GM12878 (cell line): Measurements from ENCODE around the gene TCP11. TPM values are rescaled to one million over a fixed set of nuclear protein-coding genes. Genes with fewer than 3 reads are reported as not detected.

Experiments
- ATAC-seq: fragments of 200-7000 bp; cut with Tn5 transposase; 3 replicates; pipeline ENCODE4 v1.9.1; 2020; ENCODE audit warnings: mild to moderate bottlenecking, moderate library complexity
- BruUV-seq: library from RNA; stranded (reverse); fragments of 400-500 nt; replicated peaks from 2 replicates; lab custom pipeline; 2021; lab: Mats Ljungman, UMichigan
- CTCF ChIA-PET: fragments of 300-600 bp; sonication (Branson Sonifier 250); formaldehyde crosslinking; extraction: SDS; loops from one replicate; lab custom pipeline; 2021; ENCODE audit warnings: inconsistent platforms; lab: Yijun Ruan, JAX
- POLR2A ChIA-PET: fragments of 350-600 bp; formaldehyde crosslinking; extraction: SDS; loops from one replicate; lab custom pipeline; 2021; ENCODE audit warnings: inconsistent platforms; lab: Charles Lee
- RAD21 ChIA-PET: fragments of 300-600 bp; sonication (Branson Sonifier 250); formaldehyde crosslinking; loops from one replicate; lab custom pipeline; 2023; ENCODE audit warnings: antibody characterized with exemption; ENCODE audit not compliant: unreplicated experiment; lab: Charles Lee
- SMC1A ChIA-PET: fragments of 300-600 bp; sonication (Branson Sonifier 250); formaldehyde crosslinking; loops from one replicate; lab custom pipeline; 2023; ENCODE audit not compliant: unreplicated experiment, uncharacterized antibody; lab: Charles Lee
- DNase-seq: peaks from one replicate; pipeline ENCODE4 v3.0.0-alpha.2; 2011; ENCODE audit warnings: low read depth, low spot score
- FAIRE-seq: peaks from 3 replicates; lab custom pipeline; 2011; peaks lifted over from hg19 to GRCh38; lab: Jason Lieb, UNC
- H2AFZ ChIP-seq: 2 replicates; pipeline ENCODE4 v1.6.0; 2011; ENCODE audit warnings: low read depth, low read length, control low read depth; ENCODE audit not compliant: control insufficient read depth
- H3K27ac ChIP-seq: 2 replicates; pipeline ENCODE4 v1.5.1; 2011; ENCODE audit warnings: control low read depth; ENCODE audit not compliant: control insufficient read depth, insufficient read depth
- H3K27me3 ChIP-seq, 2 experiments: replicated peaks in 1 of 2; 2 replicates each; pipeline versions ENCODE4 v1.6.0 to v1.6.1; 2011; ENCODE audit warnings: low read length in 1 of 2; ENCODE audit not compliant: control insufficient read depth in 2 of 2, insufficient read depth in 2 of 2
- H3K36me3 ChIP-seq, 2 experiments: 2 replicates each; pipeline ENCODE4 v1.5.1; 2011; ENCODE audit warnings: low read length in 1 of 2; ENCODE audit not compliant: control insufficient read depth in 2 of 2, insufficient read depth in 2 of 2
- H3K4me1 ChIP-seq: 2 replicates; pipeline ENCODE4 v1.6.1; 2011; ENCODE audit warnings: mild to moderate bottlenecking, low read length, moderate library complexity, mixed read lengths; ENCODE audit not compliant: control insufficient read depth, insufficient read depth
- H3K4me2 ChIP-seq: 2 replicates; pipeline ENCODE4 v1.6.0; 2011; ENCODE audit warnings: control low read depth; ENCODE audit not compliant: control insufficient read depth, insufficient read depth
- H3K4me3 ChIP-seq: fragments of 200-600 bp; sonication (generic); 2 replicates; pipeline ENCODE4 v1.5.1; 2016
- H3K79me2 ChIP-seq: 2 replicates; pipeline ENCODE4 v1.6.0; 2011; ENCODE audit warnings: low read length; ENCODE audit not compliant: control insufficient read depth, insufficient read depth
- H3K9ac ChIP-seq: 2 replicates; pipeline ENCODE4 v1.8.0; 2011; ENCODE audit warnings: low read length, control low read depth, mixed read lengths; ENCODE audit not compliant: control insufficient read depth, insufficient read depth
- H3K9me3 ChIP-seq: replicated peaks from 3 replicates; pipeline ENCODE4 v1.5.1; 2011; ENCODE audit warnings: mild to moderate bottlenecking, low read length; ENCODE audit not compliant: control insufficient read depth, insufficient read depth
- H4K20me1 ChIP-seq: 2 replicates; pipeline ENCODE4 v1.6.0; 2011; ENCODE audit not compliant: control insufficient read depth, insufficient read depth
- E2F8 ChIP-seq: fragments of 450-650 bp; IDR thresholded peaks from 2 replicates; pipeline ENCODE4 v1.6.1; 2018; ENCODE audit warnings: mild to moderate bottlenecking, low read depth, moderate library complexity; ENCODE audit not compliant: partially characterized antibody
- FOXK2 ChIP-seq: fragments of 450-650 bp; IDR thresholded peaks from 2 replicates; pipeline ENCODE4 v1.6.1; 2017; ENCODE audit warnings: mild to moderate bottlenecking, moderate library complexity
- NFIC ChIP-seq: IDR thresholded peaks from 2 replicates; pipeline ENCODE4 v1.6.1; 2012; ENCODE audit warnings: low read depth, mild to moderate bottlenecking, inconsistent platforms, low read length, moderate library complexity
- NRF1 ChIP-seq: conservative IDR thresholded peaks from 2 replicates; pipeline ENCODE4 v1.6.1; 2011; ENCODE audit warnings: mild to moderate bottlenecking, low read depth, low read length, improper control_type of control experiment
- RFX5 ChIP-seq: IDR thresholded peaks from 2 replicates; pipeline ENCODE4 v1.6.1; 2011; ENCODE audit warnings: low read depth, low read length, improper control_type of control experiment
- SMC3 ChIP-seq: IDR thresholded peaks from 2 replicates; pipeline ENCODE4 v1.6.1; 2011; ENCODE audit warnings: low read length, improper control_type of control experiment, borderline replicate concordance
- WGBS: methylation state at CpG from one replicate; pipeline ENCODE4 v1.1.6; 2016; ENCODE audit warnings: low lambda C conversion rate; ENCODE audit not compliant: insufficient replicate concordance, insufficient coverage; ENCODE audit errors: missing lambda C conversion rate; 5-methylcytosine and 5-hydroxymethylcytosine counted together
- in situ Hi-C: fragments of 300-500 bp; cut with MboI; formaldehyde crosslinking; loops from 9 replicates; pipeline ENCODE4 v1.14.3; 2018; ENCODE audit warnings: mixed read lengths
- intact Hi-C: fragments of 100-400 bp; cut with micrococcal nuclease; formaldehyde crosslinking; loops from one replicate; pipeline ENCODE4 v1.14.2; 2022; ENCODE audit not compliant: unreplicated experiment
- polyA plus RNA-seq, 11 experiments: library from polyadenylated mRNA; depleted of rRNA in 4 of 11; unstranded in 6 of 11; stranded (reverse) in 5 of 11; fragments of >200 nt; fragmentation: Nextera tagmentation in 4 of 11; fragmentation: Illumina TruSeq in 1 of 11; extraction: Ambion mirVana in 4 of 11; extraction: Trizol in 1 of 11; gene quantifications; 1 replicate in 1 of 11; 2 replicates in 10 of 11; pipeline versions ENCODE4 v1.2.1 to v1.2.3, GENCODE V29; 2011 to 2016; ENCODE audit warnings: inconsistent platforms in 2 of 11, missing spikeins in 2 of 11, low read depth in 1 of 11
- total RNA-seq, 4 experiments: library from RNA; depleted of rRNA in 3 of 4; stranded (reverse); fragments of >200 nt in 3 of 4; fragmentation: Illumina TruSeq in 1 of 4; extraction: Trizol in 1 of 4; gene quantifications; 2 replicates each; pipeline versions ENCODE4 v1.2.1 to v1.2.3, GENCODE V29; 2013 to 2021

TCP11 gene
- total and polyA plus RNA-seq, 10 of the 15 experiments (the other 5 are each of a cell fraction or from before 2014, with no cell fraction given) = not detected

GRCh38 chr6:35093118-35093445, 48.1 kb downstream of the TCP11 start (continued):
- no peak for TF ChIP-seq E2F8
- TF ChIP-seq FOXK2 = no peak
- no peak for TF ChIP-seq RFX5
- no peak for TF ChIP-seq NFIC
- TF ChIP-seq, all 136 proteins: peak for 0

GRCh38 chr6:35092362-35093117, 48.6 kb downstream of the TCP11 start:
- no peak overlapping the region for H3K4me3 ChIP-seq
- no peaks in the 10 kb centered on the region for H3K9me3 ChIP-seq
- ChIA-PET CTCF (no interaction called here), POLR2A (no interaction called here), RAD21 (no interaction called here), SMC1A (interaction anchor here (0.6 kb wide), 1 partner anchor 12 kb away, joined by 3 read pairs; no protein-coding TSS in a partner anchor)
- intact Hi-C loops = no loop called here
- no peak overlapping the region for H3K27ac ChIP-seq
- H2AFZ ChIP-seq = no peak overlapping the region
- FAIRE-seq (no peak), DNase-seq (no peak), ATAC-seq (no peak)
- in situ Hi-C loops = no loop called here
- no peaks in the 10 kb centered on the region; a peak in 1 of 4 replicates for H3K36me3 ChIP-seq
- no peaks in the 10 kb centered on the region for H3K4me1 ChIP-seq
- H3K27me3 ChIP-seq = no peaks in the 10 kb centered on the region
- no TSS peak for BruUV-seq
- H3K4me2 ChIP-seq = no peak overlapping the region
- TF ChIP-seq NRF1 (no peak), SMC3 (no peak)
- 66% methylated on average over 5 of the region's 5 CpGs for WGBS
- H3K9ac ChIP-seq = no peak overlapping the region
- H4K20me1 ChIP-seq = no peaks in the 10 kb centered on the region
- no peaks in the 10 kb centered on the region for H3K79me2 ChIP-seq
